Stimulated activated CD4-positive, alpha-beta T cell treated with anti-CD3 and anti-CD28 coated beads, TNF-alpha, amount 100 ng/mL, for 24 hours (primary cell): ENCODE measurements around the gene PLA2G2D.

Source experiments
- DNase-seq, 3 experiments: peaks; one replicate each; pipeline ENCODE4 v3.0.0-alpha.2; 2020; ENCODE audit warnings: low read depth in 3 of 3

Gene PLA2G2D

GRCh38 chr1:20119347-20119746 is at the start of gene PLA2G2D:
Gene PLA2G2D, minus strand, starts transcription at chr1:20119536. Its CDS starts 38 bp downstream, at chr1:20119498.
- DNase-seq, result no peak

GRCh38 chr1:20168564-20169491 is 49.5 kb upstream of the PLA2G2D start:
- no peak for DNase-seq

GRCh38 chr1:20167126-20167525 is 47.8 kb upstream of the PLA2G2D start:
- DNase-seq, result no peak

- no peak for DNase-seq
These were observed 46.7 kb upstream of the PLA2G2D start for GRCh38 chr1:20166051-20166450.

GRCh38 chr1:20165522-20165951 is 46.2 kb upstream of the PLA2G2D start:
- DNase-seq, result no peak

- DNase-seq, result no peak
These were observed 45.4 kb upstream of the PLA2G2D start for GRCh38 chr1:20164694-20165202.

GRCh38 chr1:20160034-20160433 is 40.7 kb upstream of the PLA2G2D start:
- DNase-seq, result no peak

- DNase-seq, result peak in 1 of 3 experiments; percentile 15
These were observed 39.2 kb upstream of the PLA2G2D start for GRCh38 chr1:20158358-20159070.

GRCh38 chr1:20154301-20154831 is 35.0 kb upstream of the PLA2G2D start:
- DNase-seq, result no peak

- DNase-seq, result no peak
These were observed 33.7 kb upstream of the PLA2G2D start for GRCh38 chr1:20153000-20153418.

GRCh38 chr1:20152599-20152930 is 33.2 kb upstream of the PLA2G2D start:
- DNase-seq, result no peak

- peak; percentile 63 to 76 (median 69) for DNase-seq
These were observed 32.7 kb upstream of the PLA2G2D start for GRCh38 chr1:20151906-20152598.

GRCh38 chr1:20150969-20151368 is 31.6 kb upstream of the PLA2G2D start:
- DNase-seq, result no peak

GRCh38 chr1:20150326-20150705 is 31.0 kb upstream of the PLA2G2D start:
- DNase-seq, result no peak

GRCh38 chr1:20149601-20150325 is 30.4 kb upstream of the PLA2G2D start:
- no peak for DNase-seq

GRCh38 chr1:20148571-20149500 is 29.5 kb upstream of the PLA2G2D start:
- DNase-seq, result no peak

GRCh38 chr1:20147846-20148570 is 28.7 kb upstream of the PLA2G2D start:
- no peak for DNase-seq

GRCh38 chr1:20143734-20144565 is 24.6 kb upstream of the PLA2G2D start:
- no peak for DNase-seq
